DND-41 (cell line): ENCODE measurements around the gene TEKT1.
"Not testable (repeated sequence)": the region's sequence is repeated elsewhere in the genome, so short reads cannot be mapped to it uniquely, and the experiment has no call there.

Experiments used
- ATAC-seq: fragments of 200-7000 bp; cut with Tn5 transposase; 3 replicates; pipeline ENCODE4 v1.9.1; 2021; ENCODE audit warnings: low read depth; ENCODE audit not compliant: insufficient read depth
- DNase-seq: peaks from one replicate; pipeline ENCODE4 v3.0.0-alpha.2; 2020
- H2AFZ ChIP-seq: 2 replicates; pipeline ENCODE4 v1.6.0; 2012; ENCODE audit warnings: low read depth, low read length
- H3K27ac ChIP-seq: 2 replicates; pipeline ENCODE4 v1.5.1; 2012; ENCODE audit warnings: low read length, inconsistent platforms
- H3K27me3 ChIP-seq: fragments of 200-600 bp; sonication (generic); 2 replicates; pipeline ENCODE4 v1.6.0; 2012; ENCODE audit warnings: low read length, mild to moderate bottlenecking, inconsistent platforms; ENCODE audit not compliant: insufficient read depth, poor library complexity
- H3K36me3 ChIP-seq: 2 replicates; pipeline ENCODE4 v1.5.1; 2012; ENCODE audit warnings: low read length, inconsistent platforms; ENCODE audit not compliant: insufficient read depth
- H3K4me1 ChIP-seq: 2 replicates; pipeline ENCODE4 v1.5.1; 2012; ENCODE audit warnings: mild to moderate bottlenecking, low read length; ENCODE audit not compliant: insufficient read depth
- H3K4me2 ChIP-seq: 2 replicates; pipeline ENCODE4 v1.6.0; 2012; ENCODE audit warnings: mild to moderate bottlenecking, moderate library complexity, low read length, inconsistent platforms; ENCODE audit not compliant: insufficient read depth
- H3K4me3 ChIP-seq, 2 experiments: fragments of 200-600 bp in 1 of 2; shearing (Covaris generic) in 1 of 2; 2 replicates each; pipeline ENCODE4 v1.5.1; 2012 to 2016; ENCODE audit warnings: inconsistent platforms in 2 of 2, low read length in 2 of 2, mild to moderate bottlenecking in 2 of 2, low read depth in 1 of 2, moderate library complexity in 1 of 2
- H3K79me2 ChIP-seq: 2 replicates; pipeline ENCODE4 v1.6.0; 2012; ENCODE audit warnings: low read length, inconsistent platforms; ENCODE audit not compliant: insufficient read depth
- H3K9ac ChIP-seq: 2 replicates; pipeline ENCODE4 v1.6.0; 2012; ENCODE audit warnings: low read depth, mild to moderate bottlenecking, inconsistent platforms, low read length, moderate library complexity
- H3K9me3 ChIP-seq: 2 replicates; pipeline ENCODE4 v1.5.1; 2012; ENCODE audit warnings: low read length, moderate library complexity, mild to moderate bottlenecking, inconsistent platforms; ENCODE audit not compliant: insufficient read depth, severe bottlenecking
- H4K20me1 ChIP-seq: 2 replicates; pipeline ENCODE4 v1.6.0; 2012; ENCODE audit warnings: low read length; ENCODE audit not compliant: insufficient read depth
- EZH2 ChIP-seq: IDR thresholded peaks from 3 replicates; pipeline ENCODE4 v1.6.1; 2012; ENCODE audit warnings: borderline replicate concordance, low read depth, mild to moderate bottlenecking, moderate library complexity, low read length, inconsistent platforms; ENCODE audit not compliant: severe bottlenecking
- TF ChIP-seq, protein P1 (sequence below): IDR thresholded peaks from 2 replicates; pipeline ENCODE4 v1.5.1; 2012; ENCODE audit warnings: borderline replicate concordance, low read length, moderate library complexity, mild to moderate bottlenecking; ENCODE audit not compliant: poor library complexity, severe bottlenecking; ENCODE audit errors: extremely low read depth

The TEKT1 gene

DNA sequence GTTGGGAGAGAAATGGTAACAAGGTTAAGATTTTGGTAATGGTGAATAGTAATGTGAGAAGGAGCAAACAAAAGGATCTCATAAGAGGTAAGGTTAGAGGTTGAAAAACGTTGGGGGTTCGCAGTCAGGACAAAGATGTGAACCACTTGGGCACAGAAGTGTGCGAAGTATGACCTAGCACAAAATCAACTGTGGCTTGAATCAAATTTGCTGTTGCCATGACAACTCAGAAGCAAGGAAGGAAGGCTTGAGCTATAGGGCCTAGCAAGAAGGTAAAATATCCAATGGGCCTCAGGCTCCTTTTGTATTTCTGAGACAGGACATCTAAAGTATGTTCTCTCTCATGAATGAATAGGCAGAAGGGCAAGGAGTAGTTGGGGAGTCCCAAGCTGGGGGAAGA lies 24.5 kb upstream of the TEKT1 start:
- no peaks in the 10 kb centered on the region for H3K27me3 ChIP-seq
- peak overlapping the region; percentile 81 for H3K4me2 ChIP-seq

DNA sequence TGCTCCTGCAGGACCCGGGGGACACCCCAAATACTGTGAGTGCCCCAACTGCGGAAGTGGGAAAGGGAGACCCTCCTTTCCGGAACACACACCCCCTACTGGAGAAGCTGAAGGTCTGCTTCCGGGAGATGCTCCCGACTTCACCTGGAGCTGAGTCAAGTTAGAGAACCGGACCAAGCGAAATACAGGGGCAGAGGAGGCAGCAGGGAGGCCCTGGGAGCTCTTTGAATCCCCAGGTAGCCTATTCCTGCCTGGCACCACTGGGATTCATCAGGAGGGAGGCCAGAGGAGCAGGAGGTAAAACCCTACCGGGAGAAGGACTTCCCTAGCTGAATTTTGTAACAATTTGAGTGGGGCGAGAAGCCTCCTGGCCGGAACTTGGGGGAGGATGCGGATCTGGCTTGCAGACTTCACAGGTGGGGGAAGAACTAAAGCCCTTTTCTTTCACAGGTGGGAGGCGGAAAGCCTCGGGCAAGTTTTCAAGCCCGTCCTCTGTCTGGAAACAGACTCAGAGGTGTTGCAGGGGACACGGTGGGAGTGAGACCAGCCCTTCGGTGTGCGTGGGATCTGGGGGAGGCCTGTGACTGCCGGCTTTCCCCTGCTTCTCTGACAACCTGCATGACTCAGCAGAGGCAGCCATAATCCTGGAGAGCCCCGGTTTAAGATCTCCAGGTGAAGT lies 22.4 kb upstream of the TEKT1 start:
- Histone ChIP-seq H3K9ac (peak overlapping the region; percentile 68), H4K20me1 (no peaks in the 10 kb centered on the region), H3K9me3 (no peaks in the 10 kb centered on the region), H3K27me3 (no peaks in the 10 kb centered on the region), H3K36me3 (peaks cover 6% of the 10 kb centered on the region; the same call in 1 of the 2 replicates), H2AFZ (peak overlapping the region; percentile 78), H3K4me3 (peak overlapping the region; percentile 61 to 85; a peak in 3 of 4 replicates), H3K27ac (peak overlapping the region; percentile 82), H3K4me1 (peaks cover 52% of the 10 kb centered on the region), H3K4me2 (peak overlapping the region; percentile 81), H3K79me2 (peaks cover 49% of the 10 kb centered on the region)
- DNase-seq, result peak; percentile 73
- ATAC-seq, result peak; percentile 85
- no peak for TF ChIP-seq EZH2
- TF ChIP-seq, protein P1, sequence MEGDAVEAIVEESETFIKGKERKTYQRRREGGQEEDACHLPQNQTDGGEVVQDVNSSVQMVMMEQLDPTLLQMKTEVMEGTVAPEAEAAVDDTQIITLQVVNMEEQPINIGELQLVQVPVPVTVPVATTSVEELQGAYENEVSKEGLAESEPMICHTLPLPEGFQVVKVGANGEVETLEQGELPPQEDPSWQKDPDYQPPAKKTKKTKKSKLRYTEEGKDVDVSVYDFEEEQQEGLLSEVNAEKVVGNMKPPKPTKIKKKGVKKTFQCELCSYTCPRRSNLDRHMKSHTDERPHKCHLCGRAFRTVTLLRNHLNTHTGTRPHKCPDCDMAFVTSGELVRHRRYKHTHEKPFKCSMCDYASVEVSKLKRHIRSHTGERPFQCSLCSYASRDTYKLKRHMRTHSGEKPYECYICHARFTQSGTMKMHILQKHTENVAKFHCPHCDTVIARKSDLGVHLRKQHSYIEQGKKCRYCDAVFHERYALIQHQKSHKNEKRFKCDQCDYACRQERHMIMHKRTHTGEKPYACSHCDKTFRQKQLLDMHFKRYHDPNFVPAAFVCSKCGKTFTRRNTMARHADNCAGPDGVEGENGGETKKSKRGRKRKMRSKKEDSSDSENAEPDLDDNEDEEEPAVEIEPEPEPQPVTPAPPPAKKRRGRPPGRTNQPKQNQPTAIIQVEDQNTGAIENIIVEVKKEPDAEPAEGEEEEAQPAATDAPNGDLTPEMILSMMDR, result peak; percentile 61

More for the DNA sequence above, 24.5 kb upstream of the TEKT1 start:
- H3K79me2 ChIP-seq, result peaks cover 70% of the 10 kb centered on the region
- H3K4me3 ChIP-seq, result peak overlapping the region in 1 of 2 experiments; percentile 85; a peak in 1 of 4 replicates
- H3K9me3 ChIP-seq, result no peaks in the 10 kb centered on the region
- no peak overlapping the region for H2AFZ ChIP-seq
- no peaks in the 10 kb centered on the region for H4K20me1 ChIP-seq
- no peak overlapping the region for H3K9ac ChIP-seq
- DNase-seq (no peak), ATAC-seq (no peak)
- peaks cover 52% of the 10 kb centered on the region for H3K4me1 ChIP-seq
- peaks cover 6% of the 10 kb centered on the region; the same call in 1 of the 2 replicates for H3K36me3 ChIP-seq
- no peak for TF ChIP-seq EZH2
- TF ChIP-seq, protein P1, result no peak
- H3K27ac ChIP-seq, result no peak overlapping the region

- H3K4me3 ChIP-seq, H3K79me2 ChIP-seq, DNase-seq, ATAC-seq, H3K9me3 ChIP-seq, H3K27me3 ChIP-seq, H3K4me2 ChIP-seq, H2AFZ ChIP-seq, H3K36me3 ChIP-seq, H4K20me1 ChIP-seq, H3K9ac ChIP-seq: not testable (repeated sequence)
- peak overlapping the region; percentile 41 for H3K27ac ChIP-seq
- peaks cover 48% of the 10 kb centered on the region for H3K4me1 ChIP-seq
Observed at GRCh38 chr17:6848545-6849179, 17.1 kb upstream of the TEKT1 start.

GRCh38 chr17:6846138-6846537 lies 14.6 kb upstream of the TEKT1 start:
- Histone ChIP-seq H3K4me2 (peak overlapping the region; percentile 47), H2AFZ (peak overlapping the region; percentile 21; the same call in 1 of the 2 replicates)
- not testable (repeated sequence) for ATAC-seq

GRCh38 chr17:6844406-6844805 lies 12.9 kb upstream of the TEKT1 start:
- Histone ChIP-seq H3K27ac (peak overlapping the region; percentile 86), H3K4me1 (peaks cover 47% of the 10 kb centered on the region)
- H2AFZ ChIP-seq, H3K36me3 ChIP-seq, DNase-seq, H3K4me2 ChIP-seq, H3K27me3 ChIP-seq, H4K20me1 ChIP-seq, ATAC-seq, H3K79me2 ChIP-seq, H3K9ac ChIP-seq, H3K9me3 ChIP-seq, H3K4me3 ChIP-seq: not testable (repeated sequence)

More at GRCh38 chr17:6846138-6846537, 14.6 kb upstream of the TEKT1 start:
- Histone ChIP-seq H3K9ac (peak overlapping the region; percentile 32), H3K4me3 (peak overlapping the region in 1 of 2 experiments; percentile 18; a peak in 1 of 4 replicates), H3K4me1 (peaks cover 47% of the 10 kb centered on the region), H3K27ac (peak overlapping the region; percentile 86)
- not testable (repeated sequence) for H3K9me3 ChIP-seq, H3K79me2 ChIP-seq, H4K20me1 ChIP-seq, H3K36me3 ChIP-seq, H3K27me3 ChIP-seq
- DNase-seq, result peak; percentile 46
